ENCODE data around the gene SYT11. TPM values are rescaled to one million over a fixed set of nuclear protein-coding genes. Genes with fewer than 3 reads are reported as not detected.
A peak's percentile ranks its signal among the peaks of the same experiment; 100 is the strongest.

The SYT11 gene
- polyA plus RNA-seq, 3 donors = 5.1 to 11.0 (median 9.6) TPM

- Histone ChIP-seq H3K9ac (ENCODE audit: insufficient read depth, low read length, poor library complexity, severe bottlenecking) (no peak overlapping the region), H3K27ac (ENCODE audit: low read depth in 1 of 2, low read length in 2 of 2) (no peak overlapping the region), H2AFZ (ENCODE audit: insufficient read depth, low read depth, low read length, poor library complexity, severe bottlenecking) (no peak overlapping the region), H3K4me1 (ENCODE audit: control insufficient read depth in 1 of 2, insufficient read depth in 2 of 2, low read length in 2 of 2) (no peaks in the 10 kb centered on the region), H3K36me3 (replicated peaks in 1 of 2; ENCODE audit: control insufficient read depth in 1 of 2, insufficient read depth in 2 of 2, low read length in 2 of 2) (peaks cover 0 to 23% of the 10 kb centered on the region in 2 donors), H3K9me3 (replicated peaks in 1 of 2; ENCODE audit: control insufficient read depth in 1 of 2, insufficient read depth in 1 of 2, low read length in 2 of 2) (no peaks in the 10 kb centered on the region), H3K4me2 (replicated peaks; ENCODE audit: extremely low read depth, low read length, poor library complexity, severe bottlenecking) (no peak overlapping the region), H3K27me3 (ENCODE audit: control insufficient read depth in 2 of 2, insufficient read depth in 2 of 2, low read length in 2 of 2) (no peaks in the 10 kb centered on the region), H3K4me3 (replicated peaks in 1 of 3; ENCODE audit: low read depth in 2 of 3, low read length in 3 of 3) (no peak overlapping the region), H3K79me2 (ENCODE audit: insufficient read depth, low read length) (no peaks in the 10 kb centered on the region), H4K20me1 (ENCODE audit: insufficient read depth, low read length) (no peaks in the 10 kb centered on the region)
- H3K9me3 Mint-ChIP-seq = no peaks in the 10 kb centered on the region
- no peak for DNase-seq
- no peak overlapping the region for H3K4me3 Mint-ChIP-seq
- TF ChIP-seq, protein P1, sequence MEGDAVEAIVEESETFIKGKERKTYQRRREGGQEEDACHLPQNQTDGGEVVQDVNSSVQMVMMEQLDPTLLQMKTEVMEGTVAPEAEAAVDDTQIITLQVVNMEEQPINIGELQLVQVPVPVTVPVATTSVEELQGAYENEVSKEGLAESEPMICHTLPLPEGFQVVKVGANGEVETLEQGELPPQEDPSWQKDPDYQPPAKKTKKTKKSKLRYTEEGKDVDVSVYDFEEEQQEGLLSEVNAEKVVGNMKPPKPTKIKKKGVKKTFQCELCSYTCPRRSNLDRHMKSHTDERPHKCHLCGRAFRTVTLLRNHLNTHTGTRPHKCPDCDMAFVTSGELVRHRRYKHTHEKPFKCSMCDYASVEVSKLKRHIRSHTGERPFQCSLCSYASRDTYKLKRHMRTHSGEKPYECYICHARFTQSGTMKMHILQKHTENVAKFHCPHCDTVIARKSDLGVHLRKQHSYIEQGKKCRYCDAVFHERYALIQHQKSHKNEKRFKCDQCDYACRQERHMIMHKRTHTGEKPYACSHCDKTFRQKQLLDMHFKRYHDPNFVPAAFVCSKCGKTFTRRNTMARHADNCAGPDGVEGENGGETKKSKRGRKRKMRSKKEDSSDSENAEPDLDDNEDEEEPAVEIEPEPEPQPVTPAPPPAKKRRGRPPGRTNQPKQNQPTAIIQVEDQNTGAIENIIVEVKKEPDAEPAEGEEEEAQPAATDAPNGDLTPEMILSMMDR (IDR thresholded peaks at IDR 0.05) = no peak
- H3K27ac Mint-ChIP-seq = peak overlapping the region in 1 of 7 donors; percentile 45
- no peaks in the 10 kb centered on the region for H3K4me1 Mint-ChIP-seq
- peaks cover 0 to 3% (median 1%) of the 10 kb centered on the region in 3 donors for H3K27me3 Mint-ChIP-seq (ENCODE audit: low read depth in 3 of 3)
- 100% methylated on average over 1 of the region's 2 CpGs for WGBS (ENCODE audit: insufficient coverage)
- intact Hi-C loops (cut with micrococcal nuclease) = no loop called here
- peaks cover 21 to 28% of the 10 kb centered on the region in 2 donors for H3K36me3 Mint-ChIP-seq
Observed at GRCh38 chr1:155877945-155878344, 18.6 kb downstream of the SYT11 start.

- no peaks in the 10 kb centered on the region for H3K4me1 Mint-ChIP-seq
- intact Hi-C loops (cut with micrococcal nuclease) = no loop called here
- H3K27ac Mint-ChIP-seq = peak overlapping the region in 1 of 7 donors; percentile 47
- Histone ChIP-seq H2AFZ (ENCODE audit: insufficient read depth, low read depth, low read length, poor library complexity, severe bottlenecking) (no peak overlapping the region), H3K79me2 (ENCODE audit: insufficient read depth, low read length) (no peaks in the 10 kb centered on the region), H4K20me1 (ENCODE audit: insufficient read depth, low read length) (no peaks in the 10 kb centered on the region), H3K4me2 (replicated peaks; ENCODE audit: extremely low read depth, low read length, poor library complexity, severe bottlenecking) (no peak overlapping the region), H3K9ac (ENCODE audit: insufficient read depth, low read length, poor library complexity, severe bottlenecking) (no peak overlapping the region), H3K4me1 (ENCODE audit: control insufficient read depth in 1 of 2, insufficient read depth in 2 of 2, low read length in 2 of 2) (no peaks in the 10 kb centered on the region), H3K27ac (ENCODE audit: low read depth in 1 of 2, low read length in 2 of 2) (no peak overlapping the region), H3K36me3 (replicated peaks in 1 of 2; ENCODE audit: control insufficient read depth in 1 of 2, insufficient read depth in 2 of 2, low read length in 2 of 2) (peaks cover 0 to 26% of the 10 kb centered on the region in 2 donors), H3K9me3 (replicated peaks in 1 of 2; ENCODE audit: control insufficient read depth in 1 of 2, insufficient read depth in 1 of 2, low read length in 2 of 2) (no peaks in the 10 kb centered on the region), H3K27me3 (ENCODE audit: control insufficient read depth in 2 of 2, insufficient read depth in 2 of 2, low read length in 2 of 2) (no peaks in the 10 kb centered on the region), H3K4me3 (replicated peaks in 1 of 3; ENCODE audit: low read depth in 2 of 3, low read length in 3 of 3) (no peak overlapping the region)
- DNase-seq = no peak
- H3K9me3 Mint-ChIP-seq = no peaks in the 10 kb centered on the region
- 95% methylated on average over 2 of the region's 2 CpGs for WGBS (ENCODE audit: insufficient coverage)
- TF ChIP-seq, protein P1 (IDR thresholded peaks at IDR 0.05) = no peak
- H3K27me3 Mint-ChIP-seq (ENCODE audit: low read depth in 3 of 3) = peaks cover 0 to 2% (median 0%) of the 10 kb centered on the region in 3 donors
- peaks cover 18 to 26% of the 10 kb centered on the region in 2 donors for H3K36me3 Mint-ChIP-seq
- H3K4me3 Mint-ChIP-seq = no peak overlapping the region
Observed at GRCh38 chr1:155880251-155880650, 20.9 kb downstream of the SYT11 start.
